Non-pigmented ciliary epithelial cell (primary cell): ENCODE measurements around the gene RCN2.

Experiments
- DNase-seq: peaks from one replicate; pipeline ENCODE4 v3.0.0-alpha.2; 2010; ENCODE audit warnings: low read depth

RCN2 gene

DNA sequence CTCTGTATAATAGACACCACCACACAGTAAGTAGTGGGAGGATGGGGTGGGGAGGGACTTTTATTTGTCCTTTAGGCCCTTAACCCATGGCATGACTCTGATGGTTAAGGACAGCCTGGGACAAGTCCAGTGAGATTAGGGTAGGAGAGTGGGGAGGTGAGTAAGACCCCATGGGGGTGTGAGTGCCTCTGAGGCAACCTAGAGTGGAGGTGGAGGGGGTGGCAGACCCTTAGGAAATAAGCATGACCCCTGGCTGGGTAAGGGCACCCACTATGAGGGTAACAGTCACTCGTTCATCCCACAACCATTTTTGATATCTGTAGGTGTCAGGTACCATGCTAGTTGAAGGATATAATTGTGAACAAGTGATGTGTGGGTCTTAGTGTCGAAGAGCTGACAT, 42.4 kb downstream of the RCN2 start:
- no peak for DNase-seq

DNA sequence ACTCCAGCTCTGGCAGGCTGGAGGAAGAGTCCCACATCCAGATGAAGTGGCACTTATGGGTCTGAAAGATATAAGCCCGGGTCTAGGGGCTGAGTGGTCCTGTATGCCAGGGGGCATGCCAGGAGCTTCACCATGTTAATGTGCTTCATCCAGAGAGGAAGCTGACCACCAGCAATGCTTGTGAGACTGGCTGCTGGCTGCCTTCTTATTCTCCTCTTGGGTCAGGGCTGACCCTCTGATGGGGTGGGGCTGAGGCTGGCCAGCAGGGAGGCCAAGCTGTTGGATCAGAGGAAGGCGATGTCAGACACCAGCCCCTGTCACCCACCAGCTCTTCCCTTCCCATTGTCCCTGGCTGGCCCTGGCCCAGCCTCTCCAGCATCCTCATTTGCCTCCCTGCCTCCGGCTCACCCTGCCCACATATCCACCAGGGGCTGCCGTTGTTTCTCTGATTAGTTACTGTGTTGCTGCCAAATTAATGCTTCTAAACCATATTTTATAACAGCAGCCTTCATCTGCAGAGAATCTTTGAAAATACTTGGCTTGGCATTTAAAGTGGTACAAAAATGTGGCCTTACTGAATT, 43.0 kb downstream of the RCN2 start:
- no peak for DNase-seq

DNA sequence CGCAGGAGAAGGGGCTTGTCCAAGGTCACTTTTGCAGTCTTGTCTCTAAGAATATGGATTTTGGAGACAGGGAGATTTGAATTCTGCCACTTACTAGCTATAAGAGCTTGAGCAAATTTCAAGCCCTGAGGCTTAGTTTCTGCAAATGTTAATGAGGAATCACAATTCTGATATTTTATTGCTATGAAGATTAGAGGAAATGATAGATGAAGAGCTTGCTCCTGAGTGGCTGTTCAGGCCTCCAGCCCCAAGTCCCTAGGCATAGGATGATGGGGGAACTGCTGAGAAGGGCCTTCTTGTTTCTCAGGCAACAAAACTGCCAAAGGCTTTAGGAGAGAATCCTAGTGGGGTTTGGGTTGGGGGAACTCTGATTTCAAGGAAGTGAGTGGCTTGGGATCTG, 44.6 kb downstream of the RCN2 start:
- DNase-seq: no peak

DNA sequence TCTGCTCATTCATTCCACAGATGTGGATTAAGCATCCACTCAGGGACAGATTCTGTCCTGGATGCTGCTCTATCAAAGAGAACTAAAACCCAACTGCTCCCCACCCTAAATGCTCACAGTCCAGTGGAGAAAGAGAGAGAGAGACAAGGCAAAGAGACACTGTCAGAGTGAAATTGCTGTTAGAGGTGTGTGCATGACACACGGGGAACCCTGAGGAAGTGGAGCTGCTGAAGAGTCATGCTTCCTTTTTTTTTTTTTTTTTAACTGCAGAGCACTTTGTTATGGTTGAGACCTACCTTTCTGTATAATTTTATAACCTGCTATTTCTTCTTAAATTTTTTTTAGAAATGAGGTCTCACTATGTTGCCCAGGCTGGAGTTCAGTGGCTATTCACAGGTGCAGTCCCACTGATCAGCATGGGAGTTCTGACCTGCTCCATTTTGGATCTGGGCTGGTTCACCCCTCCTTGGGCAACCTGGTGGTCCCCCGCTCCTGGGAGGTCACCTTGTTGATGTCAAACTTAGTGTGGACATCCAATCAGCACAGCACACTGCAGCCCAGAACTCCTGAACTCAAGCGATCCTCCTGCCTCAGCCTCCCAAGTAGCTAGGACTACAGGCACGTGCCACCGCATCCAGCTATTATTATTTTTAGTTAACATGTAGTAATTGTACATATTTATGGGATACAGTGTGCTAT, 45.2 kb downstream of the RCN2 start:
- DNase-seq: no peak

DNA sequence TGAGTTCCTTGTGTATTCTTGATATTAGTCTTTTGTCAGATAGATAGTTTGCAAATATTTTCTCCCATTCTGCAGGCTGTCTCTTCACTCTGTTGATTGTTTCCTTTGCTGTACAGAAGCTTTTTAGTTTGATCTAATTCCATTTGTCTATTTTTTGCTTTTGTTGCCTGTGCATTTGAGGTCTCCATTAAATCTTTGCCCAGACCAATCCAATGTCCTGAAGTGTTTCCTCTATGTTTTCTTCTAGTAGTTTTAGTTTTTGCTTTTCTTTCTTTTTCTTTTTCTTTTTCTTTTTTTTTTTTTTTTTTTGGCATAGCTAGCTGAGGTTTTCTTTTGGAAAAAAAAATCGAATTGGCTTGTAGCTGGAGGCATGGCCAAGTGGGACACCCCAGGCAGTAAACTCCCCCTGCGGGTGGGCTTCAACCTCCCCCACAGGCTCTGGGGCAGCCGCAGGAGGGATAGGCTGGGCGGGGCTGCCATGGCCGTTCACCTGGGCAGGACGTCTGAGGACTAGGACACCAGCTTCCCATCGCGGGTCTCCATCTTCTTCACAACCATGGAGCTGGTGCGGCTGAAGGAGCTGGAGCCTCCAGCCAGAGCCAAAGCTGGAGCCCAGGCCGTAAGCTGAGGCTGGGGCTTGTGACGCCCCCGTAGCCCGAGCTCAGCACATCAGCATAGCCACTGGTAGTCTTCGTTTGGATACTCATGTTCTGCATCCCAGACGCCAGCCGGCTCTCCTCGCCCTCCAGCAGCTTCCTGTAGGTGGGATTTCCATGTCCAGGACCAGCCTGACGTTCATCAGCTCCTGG, 47.2 kb downstream of the RCN2 start:
- no peak for DNase-seq

DNA sequence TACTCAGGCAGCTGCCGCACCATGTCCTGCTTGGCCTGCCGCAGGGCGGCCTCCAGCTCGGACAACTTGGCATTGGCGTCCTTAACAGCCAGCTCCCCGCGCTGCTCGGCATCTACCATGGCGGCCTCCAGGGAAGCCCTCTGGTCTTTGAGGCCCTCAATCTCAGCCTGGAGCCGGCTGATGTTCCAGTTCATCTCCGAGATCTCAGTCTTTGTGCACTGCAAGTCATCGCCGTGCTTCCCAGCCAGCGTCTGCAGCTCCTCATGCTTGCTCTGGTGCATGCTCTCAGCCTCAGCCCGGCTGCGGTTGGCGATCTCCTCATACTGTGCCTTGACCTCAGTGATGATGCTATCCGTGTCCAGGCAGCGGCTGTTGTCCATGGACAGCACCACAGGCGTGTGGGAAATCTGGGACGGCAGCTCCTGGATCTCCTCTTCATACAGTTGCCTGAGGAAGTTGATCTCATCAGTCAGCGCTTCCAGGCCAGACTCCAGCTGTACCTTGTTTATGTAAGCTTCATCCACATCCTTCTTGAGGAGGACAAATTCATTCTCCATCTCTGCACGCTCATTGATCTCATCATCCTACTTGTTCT, 47.9 kb downstream of the RCN2 start:
- no peak for DNase-seq

DNA sequence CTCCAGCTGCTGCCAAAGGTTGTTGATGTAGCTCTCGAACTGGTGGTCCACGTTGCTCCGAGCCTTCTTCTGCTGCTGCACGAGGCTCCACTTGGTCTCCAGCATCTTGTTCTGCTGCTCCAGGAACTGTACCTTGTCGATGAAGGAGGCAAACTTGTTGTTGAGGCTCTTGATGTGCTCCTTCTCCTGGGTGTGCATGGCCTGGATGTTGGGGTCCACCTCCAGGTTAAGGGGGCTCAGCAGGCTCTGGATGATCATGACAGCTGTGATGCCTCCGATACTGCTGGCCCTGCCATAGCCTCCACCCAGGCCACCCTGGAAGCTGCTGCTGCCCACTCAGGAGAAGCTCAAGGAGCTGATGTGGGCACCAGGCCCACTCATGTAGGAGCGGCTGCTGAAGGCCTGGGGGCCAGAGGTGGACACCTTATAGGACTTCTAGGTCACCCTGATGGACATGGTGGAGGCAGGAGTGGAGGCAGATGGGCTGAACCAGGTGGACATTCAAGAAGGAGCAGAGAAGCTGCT, 48.5 kb downstream of the RCN2 start:
- no peak for DNase-seq

DNA sequence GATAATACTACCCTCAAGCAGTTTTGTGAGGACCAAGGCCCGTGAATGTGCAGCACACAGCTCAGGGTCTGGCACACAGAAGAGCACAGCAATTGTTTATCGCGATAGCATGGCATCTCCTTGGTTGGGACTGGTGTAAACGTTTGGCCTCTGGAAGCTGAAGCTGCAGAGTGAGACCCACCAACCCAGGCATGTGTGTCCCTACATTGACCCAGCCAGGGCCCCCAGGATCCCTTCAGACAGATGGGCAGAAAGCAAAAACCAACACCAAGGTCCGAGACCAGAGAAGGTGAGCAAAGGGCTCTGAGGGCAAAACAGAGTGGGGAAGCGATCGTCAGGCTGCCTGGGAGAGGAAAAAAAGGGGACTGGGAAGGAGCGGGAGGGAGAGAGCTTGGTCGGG, 50.8 kb downstream of the RCN2 start:
- no peak for DNase-seq

DNA sequence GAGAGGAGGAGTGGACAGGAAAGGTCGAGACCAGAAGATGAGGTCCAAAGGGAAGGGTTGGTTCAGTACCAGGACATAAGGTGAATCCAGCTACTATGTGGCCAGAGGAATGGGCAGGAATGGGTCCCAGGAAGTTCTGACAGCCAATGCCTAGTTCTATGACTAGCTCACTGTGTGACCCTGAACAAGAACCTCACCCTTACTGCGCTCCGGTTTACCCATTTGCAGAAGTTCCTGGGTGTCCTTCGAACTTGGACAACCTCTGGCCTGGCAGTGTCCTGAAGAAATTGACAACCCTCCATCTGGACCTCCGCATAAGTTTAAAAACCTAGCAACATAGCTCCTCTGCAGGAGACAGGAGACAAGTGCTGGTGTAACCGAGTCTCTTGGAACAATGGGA, 51.2 kb downstream of the RCN2 start:
- no peak for DNase-seq

DNA sequence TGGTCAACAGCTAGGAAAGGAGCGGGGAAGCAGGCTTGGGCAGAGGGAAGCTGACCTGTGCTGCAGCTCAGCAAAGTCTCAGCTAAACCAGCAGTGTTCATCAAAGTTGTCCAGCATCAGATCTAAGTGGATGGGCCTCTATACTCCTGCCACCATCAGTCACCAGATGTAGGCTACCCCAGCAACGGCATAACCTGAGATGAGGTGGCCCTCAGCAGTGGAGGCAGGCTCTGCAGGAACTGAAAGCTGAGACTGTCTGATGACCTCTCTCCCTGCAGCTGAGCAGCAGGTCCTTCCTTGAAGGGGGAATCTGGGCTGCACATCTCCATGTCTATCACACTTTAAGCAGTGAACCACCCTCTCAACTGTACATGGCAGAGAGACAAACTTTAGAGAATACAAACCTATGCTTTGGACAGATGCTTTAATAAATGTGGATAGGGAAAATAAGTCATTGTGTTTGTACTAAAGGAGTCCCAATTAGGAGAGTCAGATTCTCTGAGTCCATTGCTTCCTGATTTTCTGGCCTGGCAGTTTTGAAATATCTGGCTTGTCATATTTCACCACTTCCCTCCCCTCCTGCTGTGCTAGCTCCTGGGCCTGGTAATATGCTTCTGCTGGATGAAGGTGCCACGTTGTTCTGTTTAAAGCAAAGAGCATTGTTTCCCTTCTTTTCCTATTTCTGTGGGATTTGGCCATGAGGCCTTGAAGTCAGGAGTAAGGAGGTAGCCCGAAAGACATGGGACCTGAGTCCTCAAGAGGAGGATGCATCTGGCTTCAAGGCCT, 52.2 kb downstream of the RCN2 start:
- no peak for DNase-seq

DNA sequence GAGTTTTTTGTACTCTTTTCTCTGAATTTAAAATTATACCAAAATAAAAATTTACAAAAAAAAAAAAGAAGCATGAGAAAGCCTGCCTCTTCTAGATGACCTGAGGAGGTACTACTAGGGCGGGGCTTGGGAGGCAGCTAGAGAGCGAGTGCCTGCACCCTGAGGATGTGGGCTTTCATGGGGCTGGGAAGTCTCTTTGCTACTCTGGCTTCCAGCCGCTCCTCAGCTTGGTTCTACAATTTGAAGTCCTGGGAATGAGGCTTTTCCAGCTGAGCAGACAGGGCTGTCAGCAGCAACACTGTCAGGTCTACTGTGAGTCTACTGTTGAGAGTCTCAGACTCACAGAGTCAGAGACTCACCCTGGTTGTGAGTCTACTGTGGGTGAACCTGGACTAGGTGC, 55.2 kb downstream of the RCN2 start:
- no peak for DNase-seq

DNA sequence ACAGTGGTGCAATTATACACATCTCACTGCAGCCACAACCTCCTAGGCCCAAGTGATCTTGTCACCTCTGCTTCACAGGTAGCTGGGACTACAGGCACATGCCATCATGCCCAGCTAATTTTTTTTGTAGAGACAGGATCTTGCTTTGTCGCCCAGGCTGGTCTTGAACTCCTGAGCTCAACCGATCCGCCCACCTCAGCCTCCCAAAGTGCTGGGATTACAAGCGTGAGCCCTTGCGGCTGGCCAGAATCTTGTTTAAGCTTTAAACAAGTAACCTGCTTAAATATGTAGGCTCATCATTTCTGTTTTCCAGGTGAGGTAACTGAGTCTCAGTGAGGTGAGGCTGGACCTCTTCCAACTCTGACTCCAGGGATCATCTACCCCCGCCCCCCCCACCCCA, 55.7 kb downstream of the RCN2 start:
- DNase-seq: no peak

DNA sequence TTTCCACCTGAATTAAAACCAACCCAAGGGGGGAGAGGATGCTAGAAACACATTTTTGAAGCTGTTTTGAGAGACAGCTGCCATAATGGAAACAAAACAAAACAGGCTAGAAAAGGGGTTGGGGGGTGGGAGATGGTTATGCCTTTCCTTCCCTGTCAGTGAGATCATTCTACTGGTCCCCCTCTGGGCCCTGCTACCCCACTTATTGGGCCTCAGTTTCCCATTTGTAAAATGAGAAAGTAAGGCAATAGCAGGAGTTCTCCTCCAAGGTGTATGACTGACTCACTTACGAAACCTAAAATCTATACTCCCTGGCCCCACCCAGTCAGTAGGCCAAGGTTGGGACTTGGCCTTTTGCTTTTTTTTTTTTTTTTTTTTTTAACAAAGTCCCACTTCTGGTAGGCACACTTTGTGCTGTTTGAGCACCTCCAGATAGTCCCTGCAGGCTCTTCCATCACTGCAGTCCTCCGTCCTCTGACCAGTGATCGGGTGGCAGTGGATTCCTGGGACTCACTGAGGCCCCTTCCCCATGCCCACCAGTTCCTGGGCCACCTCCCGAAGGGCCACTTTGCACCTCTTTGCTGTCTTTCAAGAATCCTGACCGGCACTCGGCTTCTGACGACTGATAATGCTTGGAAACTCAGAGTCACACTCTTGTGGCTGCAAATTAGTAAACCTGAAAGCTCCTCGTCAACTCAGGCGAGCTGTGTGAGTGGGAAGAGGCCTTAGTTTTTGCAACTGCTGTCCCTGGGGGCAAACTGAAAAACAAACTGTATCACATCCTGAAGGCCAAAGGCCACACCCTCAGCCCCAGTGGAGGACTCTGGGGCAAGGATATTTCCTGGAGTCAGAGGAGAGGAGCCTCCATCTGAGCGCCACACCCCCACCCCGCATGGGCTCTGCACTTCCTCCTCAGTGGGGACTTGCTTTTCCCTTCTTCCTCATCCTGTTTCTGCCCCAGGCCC, 56.6 kb downstream of the RCN2 start:
- DNase-seq: no peak

DNA sequence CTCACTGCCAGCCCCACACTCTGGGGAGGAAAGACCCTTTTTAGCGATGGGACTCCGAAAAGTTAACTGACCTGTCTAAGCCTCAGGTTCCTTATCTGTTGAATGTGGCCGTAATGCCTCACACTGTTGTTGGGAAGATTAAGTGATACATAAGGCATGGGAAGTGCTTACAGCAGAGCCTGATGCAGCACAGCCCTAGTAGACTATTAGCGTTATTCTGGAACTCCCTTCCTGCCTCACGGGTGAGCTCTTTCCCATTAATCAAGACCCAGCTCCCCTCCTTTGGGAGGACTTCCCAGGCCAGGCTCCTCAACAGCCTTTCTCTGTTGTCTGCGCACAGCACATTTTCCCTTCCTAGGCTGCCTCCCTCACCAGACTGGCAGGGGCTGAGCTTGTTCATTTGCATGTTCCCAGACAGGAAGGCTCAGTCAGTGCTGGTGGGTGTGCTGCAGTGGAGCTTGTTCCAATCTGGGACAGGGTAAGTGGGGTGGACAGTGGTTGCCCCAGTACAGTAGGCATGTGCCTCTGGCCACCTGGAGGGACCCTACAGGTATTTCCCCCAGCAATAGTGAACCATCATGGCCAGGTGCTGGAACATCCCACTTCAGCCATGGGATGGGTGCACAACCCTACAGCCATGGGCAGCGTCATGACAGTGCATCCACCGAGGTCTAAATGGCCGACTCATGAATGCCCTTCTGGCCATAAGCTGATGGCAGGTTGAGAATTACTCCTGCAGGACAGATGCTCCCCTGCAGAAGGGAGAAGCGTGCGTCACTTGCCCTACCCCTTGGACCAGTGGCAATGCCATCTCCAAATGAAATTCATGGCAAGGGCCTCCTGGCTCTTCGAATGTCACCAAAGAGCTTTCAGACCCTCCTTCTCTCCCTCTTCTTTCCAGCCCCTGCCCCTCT, 57.6 kb downstream of the RCN2 start:
- no peak for DNase-seq

DNA sequence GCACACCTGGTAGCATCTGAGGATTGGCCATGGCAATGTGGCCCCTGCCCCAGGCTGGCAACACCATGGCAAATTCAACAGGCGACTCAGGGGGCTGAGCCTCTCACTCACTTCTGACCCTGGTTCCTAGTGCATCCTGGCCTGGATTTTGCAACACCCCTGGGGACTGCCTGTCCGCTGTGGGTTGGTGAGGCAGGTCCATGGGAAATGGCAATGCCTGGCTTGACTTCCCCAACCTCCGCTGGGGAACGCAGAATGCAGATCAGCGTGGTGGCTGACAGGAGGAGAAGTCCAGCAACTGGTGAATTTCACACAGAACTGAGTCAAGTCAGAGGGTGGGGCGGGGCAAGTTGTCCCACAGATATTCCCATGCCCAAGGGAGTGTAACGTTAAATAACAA, 59.5 kb downstream of the RCN2 start:
- DNase-seq: no peak

DNA sequence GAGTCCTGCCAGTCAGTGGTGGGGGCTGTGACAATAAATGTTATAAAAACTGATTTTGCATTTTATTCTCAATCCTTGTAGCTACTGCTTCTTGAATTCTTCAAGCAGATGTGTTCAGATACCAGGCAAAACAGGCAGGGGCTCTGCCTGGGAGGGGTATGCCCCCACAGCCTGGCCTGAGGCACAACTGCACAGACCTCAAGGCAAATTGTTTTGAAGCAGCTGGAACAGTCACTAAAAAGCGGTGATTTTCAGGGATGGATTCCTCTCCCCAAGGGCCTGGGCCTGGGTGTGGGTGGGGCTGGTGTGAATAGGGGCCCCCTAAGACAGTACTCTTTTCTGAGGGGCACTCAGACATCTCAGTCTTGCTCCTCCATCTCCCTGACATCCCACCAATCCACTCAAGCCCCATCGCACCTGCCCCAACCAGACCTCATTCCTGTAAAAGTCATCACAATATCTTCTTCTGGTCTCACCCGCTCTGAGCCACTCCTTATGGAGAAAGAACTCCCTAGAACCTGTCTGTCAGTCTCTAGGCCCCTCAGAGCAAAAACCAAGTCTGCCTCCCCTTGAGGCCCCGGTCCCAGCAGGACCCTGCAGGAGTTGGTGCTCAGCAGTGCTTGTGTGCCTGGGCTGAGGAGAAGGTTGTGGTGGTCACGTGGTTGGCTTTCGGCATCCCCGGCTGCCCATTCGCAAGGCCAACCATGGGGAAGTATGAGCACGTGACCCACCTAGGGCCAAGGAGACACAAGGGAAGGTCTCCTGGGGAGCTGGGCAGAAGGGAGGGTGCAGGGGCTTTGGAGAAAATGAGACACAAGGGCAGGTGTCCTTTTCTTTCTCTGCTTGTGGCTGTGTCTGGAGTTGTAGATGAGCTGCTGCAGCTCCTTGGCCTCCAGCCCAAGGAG, 60.4 kb downstream of the RCN2 start:
- no peak for DNase-seq

DNA sequence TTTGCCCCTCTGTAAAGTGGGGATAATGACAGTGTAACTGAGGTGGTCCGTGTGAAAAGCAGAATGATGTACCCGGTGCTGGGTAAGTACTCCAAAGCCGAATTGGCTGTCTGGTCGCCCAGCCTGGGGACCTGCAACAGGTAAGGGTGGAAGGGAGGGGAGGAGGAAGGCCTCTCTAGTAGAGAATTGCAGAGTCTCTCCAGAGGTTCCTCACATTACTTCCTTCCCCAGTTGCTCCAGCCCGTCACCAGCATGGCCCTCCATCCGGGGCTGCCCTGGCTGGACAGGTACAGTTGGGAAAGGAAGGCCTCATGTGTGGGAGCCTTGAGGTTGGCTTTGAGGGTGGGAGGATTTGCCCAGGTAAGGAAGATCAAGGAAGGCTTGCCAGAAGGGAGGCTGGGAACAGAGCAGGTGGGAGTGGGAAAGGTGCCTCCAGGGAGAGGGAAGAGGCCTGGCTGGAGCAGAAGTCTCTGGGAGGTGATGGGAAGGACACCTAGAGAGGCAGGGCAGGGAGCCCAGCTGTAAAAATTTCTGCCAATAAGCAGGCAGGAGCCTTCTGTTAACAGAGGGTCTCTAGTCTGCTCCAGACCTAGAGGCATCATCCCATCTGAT, 61.7 kb downstream of the RCN2 start:
- DNase-seq: no peak

DNA sequence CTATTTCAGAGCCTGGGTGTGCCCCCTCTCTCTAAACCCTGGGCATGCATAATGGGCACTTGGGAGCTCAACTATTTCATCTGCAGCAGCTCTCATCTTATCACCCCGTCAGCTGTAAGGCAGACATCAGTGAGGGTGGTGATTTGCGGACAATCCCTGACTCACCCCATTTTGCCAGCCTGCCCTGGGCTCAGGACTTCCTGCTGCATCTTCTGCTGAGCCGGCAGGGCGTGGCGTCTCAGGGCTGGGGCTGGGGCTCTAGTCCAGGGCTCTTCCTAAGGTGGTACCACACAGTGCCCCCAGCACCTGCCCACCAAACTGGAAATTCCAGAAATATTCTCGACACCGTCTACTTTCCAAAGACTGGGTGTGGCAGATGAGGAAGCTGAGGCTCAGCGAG, 62.5 kb downstream of the RCN2 start:
- no peak for DNase-seq
